Measurements from ENCODE around the gene IQGAP2.

The IQGAP2 gene

GRCh38 chr5:76406673-76407072 lies 3.6 kb downstream of the IQGAP2 start:
- no peak overlapping the region for H3K23ac ChIP-seq (ENCODE audit: low read length in 2 of 2)
- no peak overlapping the region for H3K27ac ChIP-seq (ENCODE audit: low read length, poor library complexity, severe bottlenecking)
- no peak overlapping the region for H2BK5ac ChIP-seq (ENCODE audit: low read depth, low read length, poor library complexity, severe bottlenecking)
- H3K4me2 ChIP-seq (ENCODE audit: low read length, poor library complexity, severe bottlenecking): no peak overlapping the region
- WGBS: no CpG with 5 or more reads among the region's 1 CpG
- H4K91ac ChIP-seq (ENCODE audit: low read length): no peak overlapping the region
- H3K27me3 ChIP-seq (ENCODE audit: control insufficient read depth in 1 of 2, insufficient read depth in 1 of 2, low read length in 2 of 2): peaks cover 48 to 60% of the 10 kb centered on the region in 2 experiments
- no peak overlapping the region for H2AK5ac ChIP-seq (ENCODE audit: low read length, severe bottlenecking)
- no peaks in the 10 kb centered on the region for H3K9me3 ChIP-seq (ENCODE audit: control insufficient read depth, low read length)
- H3K14ac ChIP-seq (ENCODE audit: low read length in 2 of 2): no peak overlapping the region
- no peak overlapping the region for H2BK120ac ChIP-seq (ENCODE audit: low read depth, low read length)
- H3K4ac ChIP-seq (ENCODE audit: low read depth in 1 of 2, low read length in 2 of 2): no peak overlapping the region
- H3K36me3 ChIP-seq (ENCODE audit: control insufficient read depth in 1 of 2, insufficient read depth in 2 of 2, low read depth in 1 of 2, low read length in 2 of 2): no peaks in the 10 kb centered on the region
- H3K4me3 ChIP-seq (ENCODE audit: insufficient read depth in 1 of 2, low read depth in 1 of 2, low read length in 2 of 2): no peak overlapping the region
- no peak overlapping the region for H4K8ac ChIP-seq (ENCODE audit: low read length)
- H3K18ac ChIP-seq (ENCODE audit: low read depth in 1 of 2, low read length in 2 of 2): no peak overlapping the region
- no peak for DNase-seq
- no peak overlapping the region for H2AFZ ChIP-seq (ENCODE audit: low read depth, low read length)
- no peaks in the 10 kb centered on the region for H3K79me1 ChIP-seq (replicated peaks; ENCODE audit: low read length, poor library complexity, severe bottlenecking)
- H2BK12ac ChIP-seq (ENCODE audit: low read length in 2 of 2): no peak overlapping the region
- H3K4me1 ChIP-seq (ENCODE audit: control insufficient read depth, insufficient read depth, low read depth, low read length): peaks cover 17% of the 10 kb centered on the region
- H3K9ac ChIP-seq (ENCODE audit: low read length): no peak overlapping the region
- no peak overlapping the region for H2BK15ac ChIP-seq (ENCODE audit: low read depth, poor library complexity, severe bottlenecking)

- Histone ChIP-seq H2BK5ac (ENCODE audit: low read depth, low read length, poor library complexity, severe bottlenecking) (no peak overlapping the region), H3K23ac (ENCODE audit: low read length in 2 of 2) (no peak overlapping the region), H2BK12ac (ENCODE audit: low read length in 2 of 2) (no peak overlapping the region), H3K18ac (ENCODE audit: low read depth in 1 of 2, low read length in 2 of 2) (no peak overlapping the region), H4K8ac (ENCODE audit: low read length) (no peak overlapping the region), H3K9ac (ENCODE audit: low read length) (no peak overlapping the region), H3K9me3 (ENCODE audit: control insufficient read depth, low read length) (no peaks in the 10 kb centered on the region), H3K4me2 (ENCODE audit: low read length, poor library complexity, severe bottlenecking) (no peak overlapping the region), H3K36me3 (ENCODE audit: control insufficient read depth in 1 of 2, insufficient read depth in 2 of 2, low read depth in 1 of 2, low read length in 2 of 2) (no peaks in the 10 kb centered on the region), H2AK5ac (ENCODE audit: low read length, severe bottlenecking) (no peak overlapping the region), H2AFZ (ENCODE audit: low read depth, low read length) (no peak overlapping the region), H3K14ac (ENCODE audit: low read length in 2 of 2) (no peak overlapping the region), H3K4ac (ENCODE audit: low read depth in 1 of 2, low read length in 2 of 2) (no peak overlapping the region), H2BK120ac (ENCODE audit: low read depth, low read length) (no peak overlapping the region), H3K27me3 (ENCODE audit: control insufficient read depth in 1 of 2, insufficient read depth in 1 of 2, low read length in 2 of 2) (peaks cover 41 to 45% of the 10 kb centered on the region in 2 experiments), H3K27ac (ENCODE audit: low read length, poor library complexity, severe bottlenecking) (no peak overlapping the region), H3K4me3 (ENCODE audit: insufficient read depth in 1 of 2, low read depth in 1 of 2, low read length in 2 of 2) (no peak overlapping the region), H3K79me1 (replicated peaks; ENCODE audit: low read length, poor library complexity, severe bottlenecking) (no peaks in the 10 kb centered on the region), H3K4me1 (ENCODE audit: control insufficient read depth, insufficient read depth, low read depth, low read length) (peaks cover 11% of the 10 kb centered on the region), H2BK15ac (ENCODE audit: low read depth, poor library complexity, severe bottlenecking) (no peak overlapping the region), H4K91ac (ENCODE audit: low read length) (no peak overlapping the region)
- DNase-seq: no peak
- WGBS: 83% methylated on average over 3 of the region's 7 CpGs
Measured at GRCh38 chr5:76408104-76408654, 5.1 kb downstream of the IQGAP2 start.

GRCh38 chr5:76412511-76412910 lies 9.4 kb downstream of the IQGAP2 start:
- Histone ChIP-seq H3K79me1 (replicated peaks; ENCODE audit: low read length, poor library complexity, severe bottlenecking) (no peaks in the 10 kb centered on the region), H2BK5ac (ENCODE audit: low read depth, low read length, poor library complexity, severe bottlenecking) (no peak overlapping the region), H3K9ac (ENCODE audit: low read length) (no peak overlapping the region), H3K4me2 (ENCODE audit: low read length, poor library complexity, severe bottlenecking) (no peak overlapping the region), H3K27ac (ENCODE audit: low read length, poor library complexity, severe bottlenecking) (no peak overlapping the region), H3K14ac (ENCODE audit: low read length in 2 of 2) (no peak overlapping the region), H2AFZ (ENCODE audit: low read depth, low read length) (no peak overlapping the region), H2BK12ac (ENCODE audit: low read length in 2 of 2) (no peak overlapping the region), H2BK15ac (ENCODE audit: low read depth, poor library complexity, severe bottlenecking) (no peak overlapping the region), H2AK5ac (ENCODE audit: low read length, severe bottlenecking) (no peak overlapping the region), H3K4ac (ENCODE audit: low read depth in 1 of 2, low read length in 2 of 2) (no peak overlapping the region), H4K91ac (ENCODE audit: low read length) (no peak overlapping the region), H2BK120ac (ENCODE audit: low read depth, low read length) (no peak overlapping the region), H3K36me3 (ENCODE audit: control insufficient read depth in 1 of 2, insufficient read depth in 2 of 2, low read depth in 1 of 2, low read length in 2 of 2) (no peaks in the 10 kb centered on the region), H3K4me3 (ENCODE audit: insufficient read depth in 1 of 2, low read depth in 1 of 2, low read length in 2 of 2) (no peak overlapping the region), H3K23ac (ENCODE audit: low read length in 2 of 2) (no peak overlapping the region), H3K4me1 (ENCODE audit: control insufficient read depth, insufficient read depth, low read depth, low read length) (no peaks in the 10 kb centered on the region), H3K9me3 (ENCODE audit: control insufficient read depth, low read length) (no peaks in the 10 kb centered on the region), H3K27me3 (ENCODE audit: control insufficient read depth in 1 of 2, insufficient read depth in 1 of 2, low read length in 2 of 2) (peaks cover 8 to 10% of the 10 kb centered on the region in 2 experiments), H3K18ac (ENCODE audit: low read depth in 1 of 2, low read length in 2 of 2) (no peak overlapping the region), H4K8ac (ENCODE audit: low read length) (no peak overlapping the region)
- no peak for DNase-seq

- H3K4me2 ChIP-seq (ENCODE audit: low read length, poor library complexity, severe bottlenecking): no peak overlapping the region
- 95% methylated on average over 5 of the region's 5 CpGs for WGBS
Measured at GRCh38 chr5:76413746-76414145, 10.7 kb downstream of the IQGAP2 start.

More at GRCh38 chr5:76413746-76414145, 10.7 kb downstream of the IQGAP2 start:
- no peak overlapping the region for H2BK15ac ChIP-seq (ENCODE audit: low read depth, poor library complexity, severe bottlenecking)
- H4K8ac ChIP-seq (ENCODE audit: low read length): no peak overlapping the region
- no peaks in the 10 kb centered on the region for H3K79me1 ChIP-seq (replicated peaks; ENCODE audit: low read length, poor library complexity, severe bottlenecking)
- H2BK5ac ChIP-seq (ENCODE audit: low read depth, low read length, poor library complexity, severe bottlenecking): no peak overlapping the region
- no peak for DNase-seq
- H3K27ac ChIP-seq (ENCODE audit: low read length, poor library complexity, severe bottlenecking): no peak overlapping the region
- H3K36me3 ChIP-seq (ENCODE audit: control insufficient read depth in 1 of 2, insufficient read depth in 2 of 2, low read depth in 1 of 2, low read length in 2 of 2): no peaks in the 10 kb centered on the region
- H3K23ac ChIP-seq (ENCODE audit: low read length in 2 of 2): no peak overlapping the region
- H3K9ac ChIP-seq (ENCODE audit: low read length): no peak overlapping the region
- H3K18ac ChIP-seq (ENCODE audit: low read depth in 1 of 2, low read length in 2 of 2): no peak overlapping the region
- H4K91ac ChIP-seq (ENCODE audit: low read length): no peak overlapping the region
- peaks cover 4 to 6% of the 10 kb centered on the region in 2 experiments for H3K27me3 ChIP-seq (ENCODE audit: control insufficient read depth in 1 of 2, insufficient read depth in 1 of 2, low read length in 2 of 2)
- H2BK12ac ChIP-seq (ENCODE audit: low read length in 2 of 2): no peak overlapping the region
- no peak overlapping the region for H3K14ac ChIP-seq (ENCODE audit: low read length in 2 of 2)
- no peak overlapping the region for H2AFZ ChIP-seq (ENCODE audit: low read depth, low read length)
- H2BK120ac ChIP-seq (ENCODE audit: low read depth, low read length): no peak overlapping the region
- H3K9me3 ChIP-seq (ENCODE audit: control insufficient read depth, low read length): no peaks in the 10 kb centered on the region
- no peaks in the 10 kb centered on the region for H3K4me1 ChIP-seq (ENCODE audit: control insufficient read depth, insufficient read depth, low read depth, low read length)
- H3K4ac ChIP-seq (ENCODE audit: low read depth in 1 of 2, low read length in 2 of 2): no peak overlapping the region
- no peak overlapping the region for H2AK5ac ChIP-seq (ENCODE audit: low read length, severe bottlenecking)
- no peak overlapping the region for H3K4me3 ChIP-seq (ENCODE audit: insufficient read depth in 1 of 2, low read depth in 1 of 2, low read length in 2 of 2)
